Measurements from ENCODE around the gene PLAAT3.
A peak's percentile ranks its signal among the peaks of the same experiment; 100 is the strongest.
"Not testable (repeated sequence)": the region's sequence is repeated elsewhere in the genome, so short reads cannot be mapped to it uniquely, and the experiment has no call there.

Gene PLAAT3

DNA sequence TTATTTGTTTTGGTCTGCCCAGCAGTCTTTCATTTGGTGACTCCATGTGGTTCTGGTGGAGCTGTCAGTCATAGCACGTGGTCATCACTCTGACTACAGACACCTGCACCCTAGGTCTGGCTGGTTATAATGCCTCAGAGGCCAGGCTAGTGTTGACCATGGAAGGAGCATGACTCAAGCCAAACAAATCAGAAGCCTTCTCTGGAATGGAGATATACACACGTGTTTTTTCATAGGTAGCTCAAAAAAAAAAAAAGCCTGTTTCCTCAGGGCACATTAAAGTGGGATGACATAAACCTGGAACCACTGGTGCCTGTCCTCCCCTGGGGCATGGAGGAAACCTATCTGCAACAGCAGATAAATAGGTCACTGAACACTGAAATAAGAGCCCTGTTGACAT, 8.1 kb upstream of the PLAAT3 start:
- DNase-seq (ENCODE audit: low read depth) = no peak
- TF ChIP-seq, protein P1, sequence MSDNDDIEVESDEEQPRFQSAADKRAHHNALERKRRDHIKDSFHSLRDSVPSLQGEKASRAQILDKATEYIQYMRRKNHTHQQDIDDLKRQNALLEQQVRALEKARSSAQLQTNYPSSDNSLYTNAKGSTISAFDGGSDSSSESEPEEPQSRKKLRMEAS (IDR thresholded peaks at IDR 0.05; ENCODE audit: low read depth, low read length) = no peak
- no peak for TF ChIP-seq MYC (IDR thresholded peaks at IDR 0.05; ENCODE audit: low read depth, low read length)
- no peak for TF ChIP-seq POLR2A (IDR thresholded peaks at IDR 0.05; ENCODE audit: extremely low read depth, insufficient read length)
- no peak overlapping the region for H3K4me3 ChIP-seq (ENCODE audit: low read depth, low read length)

DNA sequence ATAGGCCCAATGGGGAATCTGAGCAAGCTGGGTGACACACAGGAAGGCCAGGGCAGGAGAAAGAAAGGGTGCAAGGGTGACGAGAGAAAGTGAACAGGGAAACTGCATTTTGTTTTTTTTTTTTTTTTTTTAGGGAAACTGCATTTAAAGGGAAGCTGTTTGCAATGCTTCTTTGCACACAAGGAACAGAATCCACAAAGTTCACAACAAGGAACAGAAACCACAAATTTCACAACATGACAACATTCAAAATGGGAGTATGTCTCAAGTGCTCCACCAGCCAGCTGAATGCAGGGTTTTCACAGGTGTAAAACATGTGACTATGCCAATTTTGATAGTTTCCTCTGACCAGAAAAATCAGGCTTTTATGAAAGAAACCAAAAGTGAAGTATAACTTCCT, 6.8 kb upstream of the PLAAT3 start:
- peak; percentile 84 for DNase-seq (ENCODE audit: low read depth)
- TF ChIP-seq, protein P1 (IDR thresholded peaks at IDR 0.05; ENCODE audit: low read depth, low read length) = peak; percentile 84
- TF ChIP-seq POLR2A (IDR thresholded peaks at IDR 0.05; ENCODE audit: extremely low read depth, insufficient read length) = no peak
- no peak overlapping the region for H3K4me3 ChIP-seq (ENCODE audit: low read depth, low read length)

DNA sequence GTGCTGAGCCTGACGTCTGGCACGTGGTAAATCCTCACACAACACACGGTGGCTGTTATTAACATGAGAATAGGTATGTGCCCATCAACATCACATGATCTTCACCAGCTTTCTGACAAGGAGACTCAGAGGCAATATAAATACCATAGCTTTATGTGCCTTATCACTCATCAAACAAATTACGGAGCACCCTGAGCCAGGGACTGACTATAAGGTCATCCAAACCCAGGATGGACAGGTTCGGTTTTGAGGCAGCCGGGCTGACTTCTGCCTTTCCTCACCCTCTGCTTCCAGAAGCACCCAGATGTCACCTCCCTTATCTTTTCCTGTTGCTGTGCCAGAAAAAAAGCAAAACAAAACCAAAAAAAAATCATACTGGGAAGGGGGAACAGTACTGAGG, 5.7 kb upstream of the PLAAT3 start:
- no peak overlapping the region for H3K4me3 ChIP-seq (ENCODE audit: low read depth, low read length)
- TF ChIP-seq, protein P2, sequence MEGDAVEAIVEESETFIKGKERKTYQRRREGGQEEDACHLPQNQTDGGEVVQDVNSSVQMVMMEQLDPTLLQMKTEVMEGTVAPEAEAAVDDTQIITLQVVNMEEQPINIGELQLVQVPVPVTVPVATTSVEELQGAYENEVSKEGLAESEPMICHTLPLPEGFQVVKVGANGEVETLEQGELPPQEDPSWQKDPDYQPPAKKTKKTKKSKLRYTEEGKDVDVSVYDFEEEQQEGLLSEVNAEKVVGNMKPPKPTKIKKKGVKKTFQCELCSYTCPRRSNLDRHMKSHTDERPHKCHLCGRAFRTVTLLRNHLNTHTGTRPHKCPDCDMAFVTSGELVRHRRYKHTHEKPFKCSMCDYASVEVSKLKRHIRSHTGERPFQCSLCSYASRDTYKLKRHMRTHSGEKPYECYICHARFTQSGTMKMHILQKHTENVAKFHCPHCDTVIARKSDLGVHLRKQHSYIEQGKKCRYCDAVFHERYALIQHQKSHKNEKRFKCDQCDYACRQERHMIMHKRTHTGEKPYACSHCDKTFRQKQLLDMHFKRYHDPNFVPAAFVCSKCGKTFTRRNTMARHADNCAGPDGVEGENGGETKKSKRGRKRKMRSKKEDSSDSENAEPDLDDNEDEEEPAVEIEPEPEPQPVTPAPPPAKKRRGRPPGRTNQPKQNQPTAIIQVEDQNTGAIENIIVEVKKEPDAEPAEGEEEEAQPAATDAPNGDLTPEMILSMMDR (IDR thresholded peaks at IDR 0.05; ENCODE audit: low read depth, low read length) = no peak
- DNase-seq (ENCODE audit: low read depth) = no peak

DNA sequence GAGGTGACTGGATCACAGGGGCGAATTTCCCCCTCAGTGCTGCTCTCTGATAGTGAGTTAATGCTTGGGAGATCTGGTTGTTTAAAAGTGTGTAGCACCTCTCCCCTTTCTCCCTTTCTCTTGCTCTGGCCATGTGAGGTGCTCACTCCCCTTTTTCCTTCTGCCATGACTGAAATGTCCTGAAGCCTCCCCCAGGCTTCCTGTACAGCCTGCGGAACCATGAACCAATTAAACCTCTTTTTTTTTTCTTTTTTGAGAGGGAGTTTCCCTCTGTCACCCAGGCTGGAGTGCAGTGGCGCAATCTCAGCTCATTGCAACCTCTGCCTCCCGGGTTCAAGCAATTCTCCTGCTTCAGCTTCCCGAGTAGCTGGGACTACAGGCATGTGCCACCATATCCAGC, 3.5 kb upstream of the PLAAT3 start:
- H3K4me3 ChIP-seq (ENCODE audit: low read depth, low read length); DNase-seq (ENCODE audit: low read depth): not testable (repeated sequence)

DNA sequence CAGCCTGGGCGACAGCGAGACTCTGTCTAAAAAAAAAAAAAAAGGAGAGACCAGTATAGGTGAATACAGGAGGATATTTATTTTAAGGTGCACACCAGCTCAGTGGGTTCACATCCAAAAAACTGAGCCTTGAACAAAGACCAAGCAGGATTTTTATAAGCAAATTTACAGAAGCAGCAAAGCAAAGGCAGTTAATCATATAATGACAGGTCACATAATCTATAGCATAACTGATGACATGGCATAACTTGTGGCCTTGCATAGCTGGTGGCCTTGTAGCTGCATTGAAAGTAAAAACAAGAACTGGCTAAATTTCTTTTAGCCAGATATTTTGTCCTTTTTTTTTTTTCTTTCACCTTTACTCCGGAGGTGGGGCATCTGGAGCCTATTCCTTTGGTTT, 2.7 kb upstream of the PLAAT3 start:
- TF ChIP-seq, protein P1 (IDR thresholded peaks at IDR 0.05; ENCODE audit: low read depth, low read length) = no peak
- TF ChIP-seq, protein P2 (IDR thresholded peaks at IDR 0.05; ENCODE audit: low read depth, low read length) = no peak
- no peak overlapping the region for H3K4me3 ChIP-seq (ENCODE audit: low read depth, low read length)
- no peak for DNase-seq (ENCODE audit: low read depth)

DNA sequence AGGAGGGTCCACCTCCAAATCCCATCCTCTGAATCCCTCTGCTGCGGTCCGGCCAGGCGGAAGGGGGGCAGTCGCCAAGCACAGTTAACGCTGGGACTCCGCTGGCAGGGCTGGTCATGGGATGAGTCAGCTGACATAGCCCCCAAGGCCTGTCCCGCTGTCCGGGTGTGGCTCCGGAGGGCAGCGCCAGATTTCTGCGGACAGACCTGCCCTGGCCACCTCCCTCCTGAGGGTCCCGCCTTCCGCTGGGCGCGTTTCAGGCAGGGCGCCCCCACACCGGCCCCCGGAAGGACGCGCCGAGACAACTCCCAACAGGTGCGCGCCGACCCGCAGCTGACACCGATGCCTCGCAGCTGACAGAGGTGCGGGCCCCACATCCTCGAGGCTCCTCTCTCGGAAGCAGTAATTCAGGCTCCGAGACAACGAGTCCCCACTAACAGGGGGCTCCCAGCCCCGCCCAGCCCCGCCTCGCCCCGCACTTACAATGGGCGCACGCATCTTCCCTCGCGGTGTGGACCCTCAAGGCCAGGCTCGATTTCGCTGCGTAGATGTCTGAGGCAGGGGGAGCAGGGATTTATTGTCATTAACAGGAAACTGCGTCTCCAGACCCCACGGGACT, 607 bp downstream of the PLAAT3 start:
- H3K4me3 ChIP-seq (ENCODE audit: low read depth, low read length) = peak overlapping the region; percentile 42
- TF ChIP-seq MYC (IDR thresholded peaks at IDR 0.05; ENCODE audit: low read depth, low read length) (no peak), POLR2A (IDR thresholded peaks at IDR 0.05; ENCODE audit: extremely low read depth, insufficient read length) (no peak)
- TF ChIP-seq, protein P1 (IDR thresholded peaks at IDR 0.05; ENCODE audit: low read depth, low read length) = no peak
- TF ChIP-seq, protein P2 (IDR thresholded peaks at IDR 0.05; ENCODE audit: low read depth, low read length) = no peak
- DNase-seq (ENCODE audit: low read depth) = no peak

DNA sequence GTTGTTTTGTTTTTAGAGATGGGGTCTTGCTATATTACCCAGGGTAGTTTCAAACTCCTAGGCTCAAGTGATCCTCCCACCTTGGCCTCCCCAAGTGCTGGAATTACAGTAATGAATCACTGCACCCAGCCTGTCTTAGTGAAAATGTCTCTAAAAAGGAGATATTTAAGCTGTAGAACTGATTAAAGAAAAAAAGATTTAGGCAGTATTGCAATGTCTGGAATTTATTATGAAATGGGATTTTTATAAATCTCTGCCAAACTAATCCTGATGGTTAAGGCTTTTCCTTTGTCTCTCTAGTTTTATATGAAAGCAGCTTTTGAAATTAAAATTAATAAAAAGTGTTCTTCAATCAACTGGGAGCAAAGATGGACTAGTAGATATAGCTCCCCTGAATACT, 2.1 kb downstream of the PLAAT3 start:
- no peak overlapping the region for H3K4me3 ChIP-seq (ENCODE audit: low read depth, low read length)
- no peak for DNase-seq (ENCODE audit: low read depth)
- TF ChIP-seq MYC (IDR thresholded peaks at IDR 0.05; ENCODE audit: low read depth, low read length) (no peak), POLR2A (IDR thresholded peaks at IDR 0.05; ENCODE audit: extremely low read depth, insufficient read length) (no peak)
- TF ChIP-seq, protein P2 (IDR thresholded peaks at IDR 0.05; ENCODE audit: low read depth, low read length) = no peak
- TF ChIP-seq, protein P1 (IDR thresholded peaks at IDR 0.05; ENCODE audit: low read depth, low read length) = no peak
